Mucosa of gallbladder (tissue), 1 donor: ENCODE results near the gene ARHGAP25. TPM values are rescaled to one million over a fixed set of nuclear protein-coding genes. Genes with fewer than 3 reads are reported as not detected.
A peak's percentile ranks its signal among the peaks of the same experiment; 100 is the strongest.

Experiments
- DNase-seq: peaks from one replicate; pipeline ENCODE4 v3.0.0-alpha.2; 2020; ENCODE audit warnings: low spot score
- total RNA-seq: library from RNA; stranded (reverse); gene quantifications from one replicate; pipeline ENCODE4 v1.2.1, GENCODE V29; 2021
- donor health status: DM: no; HTN: no; CAD: no.

The ARHGAP25 gene
- total RNA-seq, 1 donor from 2014 or later = 12.6 TPM

GRCh38 chr2:68766376-68766845 is 31.8 kb downstream of the ARHGAP25 start:
- DNase-seq = peak; percentile 60

DNA sequence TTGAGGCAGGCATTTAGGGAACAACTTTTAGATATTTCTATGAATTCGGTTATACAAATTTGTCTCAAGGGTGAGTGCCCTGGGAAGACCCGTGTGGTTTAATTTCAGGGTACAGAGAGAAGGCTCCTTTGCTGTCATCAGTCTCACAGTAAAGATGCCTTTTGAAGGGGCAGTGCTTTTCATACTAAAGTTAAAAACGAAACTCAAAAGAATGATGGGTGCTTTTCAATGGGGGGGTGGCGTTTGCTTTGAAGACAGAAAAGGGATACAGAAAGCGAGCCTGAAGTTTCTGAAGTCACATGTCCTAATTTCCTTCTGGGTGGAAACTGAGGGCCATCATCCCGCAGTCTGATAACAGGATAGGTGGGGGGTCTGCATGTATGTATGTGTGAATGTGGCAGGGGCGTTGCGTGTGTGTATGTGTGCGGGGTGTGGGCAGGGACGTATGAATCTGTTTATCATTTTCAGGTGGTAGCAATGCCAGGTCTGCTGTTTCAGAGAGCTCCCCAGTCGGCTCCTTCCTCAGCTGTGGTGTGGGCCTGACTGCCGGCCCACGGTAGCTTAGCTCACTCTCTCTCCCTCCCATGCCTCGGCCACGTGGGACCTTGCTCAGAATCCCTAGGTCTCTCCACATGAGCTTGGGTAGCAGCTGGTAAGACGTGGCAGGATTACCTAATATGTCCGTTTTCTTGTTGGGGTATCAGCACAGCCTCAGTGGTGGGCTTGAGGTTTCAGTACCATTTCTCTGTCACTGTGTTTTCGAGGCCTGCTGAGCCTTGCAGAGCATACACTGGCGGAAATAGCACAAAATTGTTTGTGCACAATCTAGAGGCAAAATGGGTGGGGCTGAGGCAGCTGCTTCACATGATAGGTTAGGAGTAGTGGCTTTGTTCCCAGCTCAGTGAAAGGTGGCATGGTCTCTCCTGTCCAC is 32.7 kb downstream of the ARHGAP25 start:
- no peak for DNase-seq

GRCh38 chr2:68767996-68768395 is 33.4 kb downstream of the ARHGAP25 start:
- DNase-seq = no peak

DNA sequence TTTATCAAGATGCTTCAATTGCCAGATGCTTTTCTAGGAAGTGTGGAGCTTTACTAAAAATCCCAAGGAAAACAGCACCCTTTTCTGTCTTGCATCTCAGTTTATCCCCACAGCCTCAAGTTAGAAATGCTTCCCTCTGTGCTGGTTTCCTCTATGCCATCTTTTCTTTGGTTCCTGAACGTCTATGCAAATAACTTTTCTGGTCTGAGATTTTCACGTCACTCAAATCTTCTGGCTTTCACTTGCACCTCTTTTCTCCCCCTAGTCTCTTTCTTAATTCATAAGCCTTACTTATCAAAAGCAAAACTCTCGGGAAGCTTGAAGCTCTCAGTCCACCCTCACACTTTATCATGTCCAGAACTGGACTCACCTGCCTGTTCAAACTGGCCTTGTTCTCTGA is 33.9 kb downstream of the ARHGAP25 start:
- DNase-seq = no peak

GRCh38 chr2:68768951-68769350 is 34.3 kb downstream of the ARHGAP25 start:
- DNase-seq = no peak

GRCh38 chr2:68769586-68770270 is 35.1 kb downstream of the ARHGAP25 start:
- DNase-seq = no peak

DNA sequence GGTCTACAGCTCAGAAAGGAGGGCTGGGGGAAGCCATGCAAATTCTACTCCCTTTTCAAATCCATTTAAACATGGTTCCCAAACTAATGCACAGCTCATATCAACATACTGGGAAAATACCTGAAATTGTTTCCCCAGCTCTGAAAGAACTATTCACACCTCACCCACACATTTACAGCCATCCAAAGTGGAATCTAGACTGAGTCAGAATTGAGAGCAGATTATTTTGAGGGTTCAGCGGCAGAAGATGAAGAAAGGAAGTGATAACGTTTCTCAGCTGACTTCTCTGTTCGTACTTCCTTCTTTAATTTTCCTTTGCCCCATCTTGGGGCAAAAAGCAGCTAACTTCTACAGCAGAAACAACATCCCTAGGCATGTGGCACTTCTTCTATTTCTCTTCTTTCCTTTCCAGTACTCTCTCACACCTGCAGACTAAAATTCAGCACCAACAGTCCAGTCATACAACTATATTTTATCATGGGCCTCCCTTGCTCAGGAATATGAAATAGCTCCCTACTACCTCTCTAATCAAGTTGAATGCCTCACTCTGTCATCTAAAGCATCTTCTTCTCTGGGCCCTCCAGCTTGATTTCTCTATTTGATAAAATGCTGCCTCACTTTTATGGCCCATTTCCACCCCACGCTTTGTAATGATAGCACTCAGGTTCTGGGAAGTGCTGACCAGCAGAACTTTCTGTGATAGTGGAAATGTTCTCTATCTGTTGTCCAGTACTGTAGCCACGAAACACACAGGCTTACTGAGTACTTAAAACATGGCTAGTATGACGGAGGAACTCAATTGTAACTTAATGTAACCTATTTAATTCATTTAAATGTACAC is 35.9 kb downstream of the ARHGAP25 start:
- DNase-seq = no peak

GRCh38 chr2:68771211-68771751 is 36.7 kb downstream of the ARHGAP25 start:
- no peak for DNase-seq

DNA sequence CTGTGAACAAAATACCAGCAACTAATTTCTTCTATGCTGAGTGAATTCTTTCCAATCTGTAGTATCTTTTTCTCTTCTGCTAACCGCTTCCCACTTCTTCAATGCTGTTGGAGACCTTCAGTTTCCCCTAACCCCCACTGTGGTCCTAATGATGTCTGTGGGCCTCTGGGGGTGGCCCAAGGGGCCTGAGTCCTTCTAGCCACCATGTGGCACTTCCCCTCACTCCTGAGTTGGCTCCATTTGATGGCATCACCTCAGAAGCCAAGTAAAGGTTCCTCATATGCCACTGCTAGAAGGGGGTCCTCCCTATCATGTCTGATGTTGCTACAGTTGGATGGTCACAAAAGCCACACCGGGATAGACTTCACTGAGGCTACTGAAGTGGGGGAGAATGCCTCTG is 37.5 kb downstream of the ARHGAP25 start:
- DNase-seq = no peak

DNA sequence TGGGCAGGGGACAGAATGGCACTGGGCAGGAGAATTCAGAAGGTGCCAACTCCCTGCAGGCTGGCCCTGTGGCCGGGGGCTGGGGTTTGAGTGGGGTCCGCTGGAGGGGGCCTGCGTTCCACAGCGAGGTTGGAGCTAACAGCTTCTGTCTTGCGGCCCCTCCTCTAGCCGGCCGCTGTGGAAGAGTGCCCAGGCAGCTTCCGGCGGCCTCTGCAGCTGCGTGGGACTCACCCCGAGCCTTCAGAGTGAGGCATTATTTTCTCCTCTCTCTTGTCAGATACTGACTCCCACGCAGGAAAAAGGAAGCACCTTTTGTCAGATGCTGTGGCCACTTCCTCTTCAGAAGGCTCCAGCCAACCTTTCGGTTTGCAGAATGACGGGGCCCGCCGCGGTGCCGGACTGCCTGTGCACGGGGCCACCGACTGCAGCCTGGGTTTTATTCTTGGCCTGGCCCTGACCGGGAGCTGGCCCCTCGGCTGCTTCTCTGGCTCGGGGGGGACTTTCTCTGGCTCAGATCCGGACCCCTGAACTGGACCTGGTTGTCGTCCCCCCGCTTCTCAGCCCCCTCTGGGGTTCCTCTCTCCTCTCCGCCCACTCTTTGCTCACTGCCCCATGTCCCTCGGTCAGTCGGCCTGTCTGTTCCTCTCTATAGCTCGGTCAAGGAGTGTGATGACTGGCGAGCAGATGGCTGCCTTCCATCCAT is 40.1 kb downstream of the ARHGAP25 start:
- DNase-seq = peak; percentile 65

DNA sequence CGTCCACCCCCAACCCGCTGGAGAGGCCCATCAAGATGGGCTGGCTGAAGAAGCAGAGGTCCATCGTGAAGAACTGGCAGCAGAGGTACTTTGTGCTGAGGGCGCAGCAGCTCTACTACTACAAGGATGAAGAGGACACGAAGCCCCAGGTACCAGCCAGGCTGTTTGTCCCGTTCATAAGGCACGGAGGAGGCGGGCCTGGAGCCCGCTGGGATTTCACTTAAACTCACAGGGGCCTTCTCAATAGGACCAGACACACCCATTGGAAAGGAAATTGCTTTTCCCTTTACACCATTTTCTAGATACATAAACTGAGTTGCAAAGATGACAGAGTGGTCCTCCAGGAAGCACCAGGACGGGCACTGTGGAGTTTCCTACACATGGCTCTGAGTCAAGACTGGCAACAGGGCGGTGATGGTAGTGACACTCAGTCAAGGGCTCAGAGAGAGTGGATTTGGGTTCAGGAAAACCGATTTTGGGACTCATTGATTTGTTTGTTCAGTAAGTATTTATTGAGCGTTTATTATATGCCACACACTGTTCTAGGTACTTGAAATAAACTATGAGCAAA is 40.7 kb downstream of the ARHGAP25 start:
- no peak for DNase-seq

- DNase-seq = no peak
Observed at GRCh38 chr2:68776124-68776523, 41.5 kb downstream of the ARHGAP25 start.

DNA sequence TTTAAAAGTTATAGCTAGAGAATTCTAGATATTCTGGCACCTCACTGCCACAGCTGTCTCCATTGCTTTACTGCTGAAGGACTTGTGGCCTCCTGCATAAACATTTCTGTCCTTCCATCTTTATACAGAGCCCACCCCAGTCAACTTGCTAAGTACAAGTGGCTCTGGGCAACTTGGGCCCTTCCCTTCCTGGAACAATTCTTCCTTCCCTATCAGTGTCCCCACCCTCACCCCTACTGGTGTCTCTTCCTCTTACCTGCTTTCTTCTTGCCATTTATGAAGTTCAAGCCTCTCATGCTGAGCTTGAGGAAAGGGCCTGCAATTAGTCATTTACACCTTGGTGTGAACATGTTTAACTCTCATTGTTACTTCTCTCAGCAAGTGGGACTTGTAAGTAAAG is 45.0 kb downstream of the ARHGAP25 start:
- DNase-seq = no peak

- no peak for DNase-seq
Observed at GRCh38 chr2:68784188-68784587, 49.6 kb downstream of the ARHGAP25 start.

DNA sequence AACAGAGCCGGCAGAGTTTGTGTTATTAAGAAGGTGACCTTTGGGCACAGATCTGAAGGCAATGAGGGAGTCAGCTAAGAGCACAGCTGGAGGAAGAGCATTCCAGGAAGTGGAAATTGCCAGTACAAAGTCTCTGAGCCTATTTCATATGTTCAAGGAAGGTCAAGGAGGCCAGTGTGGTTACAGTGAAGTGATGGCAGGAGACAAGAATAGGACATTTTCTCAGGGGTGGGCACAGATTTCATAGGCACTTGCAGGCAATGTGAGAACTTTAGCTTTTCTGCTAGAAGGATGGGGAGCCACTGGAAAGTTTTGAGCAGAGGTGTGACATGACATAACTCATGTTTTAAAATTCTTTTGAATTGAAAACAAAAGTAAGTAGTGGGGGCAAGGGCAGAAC is 50.3 kb downstream of the ARHGAP25 start:
- no peak for DNase-seq

- no peak for DNase-seq
Observed at GRCh38 chr2:68787356-68787755, 52.7 kb downstream of the ARHGAP25 start.

- DNase-seq = no peak
Observed at GRCh38 chr2:68789603-68790002, 55.0 kb downstream of the ARHGAP25 start.

DNA sequence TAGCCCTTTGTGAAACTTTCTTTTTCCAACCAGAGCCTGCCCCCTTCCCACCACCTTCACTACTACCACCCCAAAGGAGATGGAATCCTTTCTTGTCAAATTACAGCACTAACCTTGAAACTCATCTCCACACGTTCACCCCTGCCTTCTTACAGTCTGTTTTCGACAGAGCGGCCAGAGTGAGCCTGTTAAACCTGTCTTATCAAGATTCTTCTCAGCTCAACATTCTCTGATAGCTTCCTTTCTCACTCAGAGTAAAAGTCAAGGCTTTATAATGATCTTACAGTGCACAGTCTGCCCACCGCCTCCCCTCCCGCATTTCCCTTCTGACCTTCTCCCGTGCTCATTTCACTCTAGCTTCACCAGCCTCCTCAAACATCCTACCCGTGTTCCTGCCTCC is 56.0 kb downstream of the ARHGAP25 start:
- no peak for DNase-seq

DNA sequence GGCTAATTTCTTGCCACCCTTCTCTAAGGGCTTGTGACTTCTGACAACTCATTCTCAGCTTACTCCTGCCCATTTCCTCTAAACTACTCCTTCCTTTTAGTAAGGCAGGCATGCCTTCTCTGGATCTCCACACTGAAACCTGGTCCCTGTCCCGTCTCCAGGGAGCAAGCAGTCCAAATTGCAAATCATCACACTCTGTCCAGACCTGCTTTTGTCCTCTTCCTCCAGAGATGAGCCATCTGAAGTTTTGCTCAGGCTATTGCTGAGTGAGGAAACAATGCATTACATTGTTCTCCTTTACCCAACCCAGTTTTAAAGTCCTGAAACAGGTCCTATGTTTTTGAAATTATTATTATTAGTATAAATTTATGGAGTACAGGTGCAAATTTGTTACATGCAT is 57.3 kb downstream of the ARHGAP25 start:
- DNase-seq = no peak

DNA sequence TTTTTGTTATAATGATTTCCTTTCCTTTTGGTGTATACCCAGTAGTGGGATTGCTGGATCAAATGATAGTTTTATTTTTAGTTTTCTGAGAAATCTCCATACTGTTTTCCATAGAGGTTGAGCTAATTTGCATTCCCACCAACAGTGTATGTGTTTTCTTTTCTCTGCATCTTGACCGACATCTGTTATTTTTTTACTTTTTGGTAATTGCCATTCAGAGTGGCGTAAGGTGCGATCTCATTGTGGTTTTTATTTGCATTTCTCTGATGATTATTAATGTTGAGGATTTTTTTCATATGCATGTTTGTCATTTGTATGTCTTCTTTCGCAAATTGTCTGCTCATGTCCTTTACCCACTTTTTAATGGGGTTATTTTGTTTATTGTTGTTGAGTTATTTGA is 58.1 kb downstream of the ARHGAP25 start:
- no peak for DNase-seq
